NCI-H146 treated with DMSO at 0.1 percent for 48 hours (cell line): ENCODE data around the gene EPAS1.

Experiments used
- DNase-seq: peaks from one replicate; lab custom pipeline; 2025; ENCODE audit not compliant: unreplicated experiment; lab: John Stamatoyannopoulos, UW

The EPAS1 gene

DNA sequence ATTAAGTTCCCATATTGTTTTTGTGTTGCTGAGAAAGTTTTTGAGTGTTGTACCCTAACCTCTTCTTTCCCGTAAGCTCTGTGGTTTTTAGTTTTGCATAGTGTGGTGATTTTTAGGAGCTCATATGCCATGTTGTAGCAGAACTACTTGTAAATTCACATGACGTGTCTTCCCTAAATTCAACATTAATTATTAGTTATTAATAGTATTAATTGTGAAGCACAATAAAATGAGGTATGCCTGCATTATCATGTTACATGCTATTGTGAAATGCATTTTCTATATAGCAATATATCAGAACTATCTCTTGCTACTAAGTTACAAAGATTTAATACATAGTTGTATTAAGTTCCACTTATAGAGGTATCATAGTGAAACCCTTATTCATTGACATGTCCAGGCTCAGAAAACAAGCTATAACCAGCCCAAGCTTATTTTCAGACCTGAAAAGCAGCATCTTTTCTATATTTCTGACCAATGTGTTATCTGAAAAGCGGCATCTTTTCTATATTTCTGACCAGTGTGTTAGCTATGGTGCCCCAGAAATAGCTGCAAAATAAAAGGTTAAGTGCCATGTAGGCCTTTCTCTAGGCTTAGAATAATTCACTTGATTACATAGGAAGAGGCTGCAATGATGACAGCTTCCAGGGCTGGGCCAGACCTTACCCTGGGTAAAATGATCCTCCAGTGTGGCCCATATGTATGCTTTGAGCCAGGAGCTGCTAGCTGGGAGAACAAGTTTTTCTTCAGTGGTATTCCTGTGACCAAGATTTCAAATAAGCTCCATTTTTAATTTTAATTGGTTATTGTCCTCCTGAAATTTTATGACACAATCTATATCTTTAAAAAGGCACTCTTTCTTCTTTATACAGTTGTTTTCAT lies 21.6 kb downstream of the EPAS1 start:
- no peak for DNase-seq

DNA sequence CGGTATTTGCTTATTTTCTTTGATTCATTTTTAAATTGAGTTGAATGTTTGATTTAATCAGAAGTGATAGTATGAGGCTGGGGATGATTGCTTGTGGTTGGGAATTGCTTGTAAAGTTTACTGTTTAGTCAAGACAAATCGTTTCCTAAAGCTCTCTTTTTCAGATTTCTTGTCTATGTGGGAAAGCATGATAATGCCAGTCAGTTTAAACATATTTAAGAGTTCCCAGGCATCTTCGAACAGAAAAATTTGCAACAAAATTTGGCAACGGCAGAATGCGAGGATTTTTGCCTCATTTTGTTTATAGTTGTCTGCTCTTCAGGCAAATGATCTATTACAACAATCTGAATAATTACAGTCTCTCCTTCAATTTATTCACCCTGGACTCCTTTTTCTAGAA lies 22.5 kb downstream of the EPAS1 start:
- DNase-seq, result no peak

GRCh38 chr2:46320141-46320567 lies 22.9 kb downstream of the EPAS1 start:
- DNase-seq, result no peak

DNA sequence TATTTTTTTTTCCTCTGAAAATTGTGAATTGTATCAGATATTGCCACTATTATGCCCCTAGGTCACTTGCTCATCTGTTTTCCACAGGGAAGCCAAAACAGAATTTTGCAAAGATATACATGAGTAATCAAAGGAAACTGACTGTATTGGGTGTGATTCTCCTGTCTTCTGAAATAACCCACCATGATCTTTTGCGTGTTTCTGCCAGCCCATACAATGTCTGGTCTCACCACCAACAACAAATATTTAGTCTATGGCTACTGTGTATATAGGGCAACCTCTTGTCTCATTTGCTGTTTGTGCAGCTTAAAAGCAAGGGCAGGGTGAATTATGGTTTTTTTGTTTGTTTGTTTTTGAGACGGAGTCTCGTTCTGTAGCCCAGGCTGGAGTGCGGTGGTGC lies 26.5 kb downstream of the EPAS1 start:
- no peak for DNase-seq

GRCh38 chr2:46325182-46325928 lies 28.1 kb downstream of the EPAS1 start:
- DNase-seq, result no peak

GRCh38 chr2:46326231-46326980 lies 29.2 kb downstream of the EPAS1 start:
- DNase-seq, result no peak

DNA sequence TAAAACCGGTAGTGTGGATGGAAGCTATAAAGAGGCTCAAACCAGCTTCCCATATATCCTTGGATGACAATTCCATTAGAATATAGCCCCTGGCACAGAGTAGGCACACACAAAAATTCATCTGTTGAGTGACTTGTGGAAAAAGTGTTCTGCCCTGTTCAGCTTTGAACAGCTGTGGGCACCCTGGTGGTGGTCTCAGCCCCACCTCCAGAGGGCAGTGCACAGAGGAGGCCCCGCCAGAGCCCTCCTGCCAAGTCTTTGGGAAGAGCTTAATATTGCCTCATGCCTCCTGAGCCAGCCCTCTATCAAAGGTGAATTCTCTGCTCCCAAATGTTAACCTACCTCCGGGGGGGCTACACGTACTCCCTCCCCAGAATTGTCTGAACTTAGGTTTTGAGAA lies 30.4 kb downstream of the EPAS1 start:
- DNase-seq, result no peak

- no peak for DNase-seq
Observed at GRCh38 chr2:46328291-46328690, 31.1 kb downstream of the EPAS1 start.

DNA sequence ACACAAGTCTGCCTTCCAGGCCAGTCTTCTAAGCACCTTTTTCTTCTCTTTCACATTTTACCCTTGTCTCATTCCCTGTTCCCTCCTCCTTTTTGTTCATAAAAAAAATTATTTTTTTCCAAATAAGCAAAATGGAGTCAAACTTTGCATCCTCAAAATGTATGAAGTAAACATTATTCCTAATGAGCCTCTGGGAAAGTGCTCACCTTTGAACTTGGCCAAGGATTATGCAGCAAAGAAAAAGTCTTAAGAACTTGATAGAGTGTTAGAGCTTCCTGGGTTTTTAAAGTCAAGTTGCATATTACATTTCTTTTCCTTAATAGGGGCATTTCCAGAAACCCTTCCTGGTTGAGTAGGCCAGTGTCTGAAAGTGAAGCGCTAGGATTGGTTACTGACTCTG lies 31.6 kb downstream of the EPAS1 start:
- DNase-seq, result no peak

GRCh38 chr2:46329340-46329739 lies 32.1 kb downstream of the EPAS1 start:
- no peak for DNase-seq

- no peak for DNase-seq
Observed at GRCh38 chr2:46329803-46330775, 32.9 kb downstream of the EPAS1 start.

GRCh38 chr2:46331109-46331766 lies 34.0 kb downstream of the EPAS1 start:
- DNase-seq, result no peak

DNA sequence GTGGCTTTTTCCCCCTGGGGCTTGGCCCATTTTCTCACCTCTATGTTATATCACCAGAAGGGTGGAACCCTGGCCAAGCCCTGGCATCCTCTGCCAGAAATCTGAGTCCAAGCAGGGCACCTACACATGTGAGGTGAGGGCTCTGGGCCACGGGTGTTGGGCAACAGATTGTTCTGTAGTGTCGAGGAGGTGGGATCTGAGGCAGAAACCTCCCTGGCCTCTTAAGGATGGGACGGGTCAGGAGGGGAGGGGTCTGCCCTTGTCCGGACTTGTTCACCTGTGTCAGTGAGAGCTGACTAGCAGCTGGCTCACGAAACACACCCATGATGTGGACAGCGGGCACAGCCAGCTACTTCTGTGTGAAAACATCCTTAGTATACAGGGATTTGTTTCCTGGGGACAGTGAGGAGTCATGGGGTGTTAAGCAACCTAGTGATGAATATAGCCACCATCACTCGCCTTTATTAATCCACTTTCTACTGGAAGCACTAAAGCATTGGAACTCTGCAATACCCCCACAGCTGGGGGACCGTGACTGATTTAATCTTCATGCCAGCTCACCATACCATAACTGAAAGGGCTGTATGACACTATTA lies 35.6 kb downstream of the EPAS1 start:
- no peak for DNase-seq

DNA sequence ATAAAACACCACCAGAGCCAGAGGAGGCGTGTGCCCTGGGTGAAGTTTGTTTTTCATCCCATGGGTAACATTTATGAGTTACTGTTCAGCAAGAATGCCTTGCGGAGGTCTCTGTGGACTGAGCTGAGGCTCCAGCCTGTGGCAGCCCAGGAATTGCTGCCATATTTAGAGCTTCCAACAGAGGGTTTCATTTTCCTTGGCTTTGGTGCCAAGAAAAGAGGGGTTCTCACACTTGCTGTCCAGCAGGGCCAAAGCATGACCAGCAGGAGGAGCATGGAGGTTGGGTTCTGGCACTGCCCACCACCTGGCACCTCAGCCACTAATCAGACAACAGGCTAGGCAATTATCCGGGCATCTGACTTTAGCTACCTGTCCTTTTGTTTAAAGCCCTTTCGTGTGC lies 36.7 kb downstream of the EPAS1 start:
- no peak for DNase-seq

DNA sequence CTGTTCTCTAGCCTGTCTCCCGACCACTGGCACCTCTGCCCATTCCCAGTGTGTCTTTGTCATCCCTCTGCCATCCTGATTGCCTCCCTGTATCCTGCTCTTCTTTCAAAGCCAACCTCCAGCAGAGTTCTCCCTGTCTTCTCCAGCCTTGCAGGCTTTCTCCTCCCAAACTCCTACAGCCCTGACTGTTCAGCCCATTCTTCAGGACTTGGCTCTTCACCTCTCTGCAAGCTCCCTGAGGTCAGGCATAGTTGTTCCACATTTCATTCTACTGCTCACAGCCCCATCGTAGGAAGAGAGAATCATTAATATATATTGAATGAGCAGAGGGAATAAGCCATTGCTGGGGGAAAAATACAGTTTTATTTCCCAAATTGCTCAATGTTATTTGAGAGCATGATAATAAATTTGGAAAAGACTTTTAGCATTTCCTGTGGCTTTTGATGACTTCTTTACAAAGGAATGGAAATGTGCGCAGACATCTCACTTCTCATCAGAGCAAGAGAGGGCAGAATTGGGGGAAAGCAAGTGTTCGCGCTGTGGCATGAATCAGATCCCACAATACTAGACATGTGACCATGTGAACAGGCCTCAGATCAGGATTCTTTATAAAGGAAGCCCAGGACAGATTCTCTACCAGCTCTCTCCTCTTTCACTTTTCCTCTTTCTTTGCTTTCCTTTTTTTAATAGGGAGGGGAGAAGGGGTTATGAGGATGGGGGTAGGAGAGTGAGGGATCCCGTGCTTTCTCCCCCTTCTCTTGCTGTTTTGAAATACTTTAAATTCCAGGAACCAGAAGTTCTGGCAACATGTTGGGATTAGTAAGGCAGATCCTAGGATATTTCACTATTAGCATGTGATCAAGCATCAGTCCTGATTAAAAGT lies 37.4 kb downstream of the EPAS1 start:
- DNase-seq, result no peak

DNA sequence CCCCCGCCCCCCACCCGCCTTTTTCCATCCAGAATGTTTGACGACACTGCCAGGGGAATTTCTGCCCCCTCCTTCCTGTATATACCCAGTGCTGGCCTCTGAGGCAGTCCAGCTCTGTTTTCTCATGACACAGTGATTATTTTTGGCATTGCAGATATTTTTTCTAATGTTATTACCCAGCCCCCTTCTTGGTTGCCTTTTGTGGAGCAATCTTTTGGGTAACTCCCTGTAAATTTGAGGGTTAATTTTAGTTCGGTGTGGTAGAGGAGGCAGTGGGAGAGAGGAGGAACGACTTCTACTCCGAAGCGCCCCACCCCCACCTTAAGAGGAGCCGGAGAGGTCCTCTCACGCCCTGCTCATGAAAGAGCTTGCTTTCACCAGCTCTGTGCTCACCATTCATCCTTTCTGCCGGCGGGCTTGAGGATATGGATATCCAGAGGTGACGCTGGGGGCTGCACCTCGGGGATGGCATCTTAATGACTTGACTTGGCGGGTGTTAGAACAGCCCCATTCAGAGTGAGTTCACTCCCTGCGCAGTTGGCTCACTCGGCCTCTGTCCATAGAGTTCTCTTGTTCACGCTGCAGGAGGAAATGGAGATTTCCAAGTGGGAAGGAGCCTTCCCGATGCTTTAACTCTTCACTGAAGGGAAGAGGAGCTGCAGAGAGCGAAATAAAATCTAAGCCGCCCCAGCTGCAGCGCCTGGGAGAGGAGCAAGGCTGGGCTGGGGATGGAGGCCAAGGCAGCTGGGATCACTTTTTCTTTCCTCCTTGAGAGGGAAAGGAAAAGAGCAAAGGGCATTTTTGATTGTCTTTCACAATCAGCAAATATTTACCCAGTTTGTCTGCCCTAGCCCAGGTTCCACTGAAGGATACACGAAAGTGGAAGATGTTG lies 38.4 kb downstream of the EPAS1 start:
- no peak for DNase-seq

GRCh38 chr2:46336283-46336959 lies 39.2 kb downstream of the EPAS1 start:
- no peak for DNase-seq
